MCF 10A (cell line): ENCODE data around the gene TOPAZ1. TPM values are rescaled to one million over a fixed set of nuclear protein-coding genes. Genes with fewer than 3 reads are reported as not detected.

Source experiments
- BruUV-seq: library from RNA; stranded (reverse); fragments of 400-500 nt; replicated peaks from 2 replicates; lab custom pipeline; 2021; lab: Mats Ljungman, UMichigan
- CTCF ChIA-PET: fragments of 300-600 bp; sonication (Branson Sonifier 250); formaldehyde crosslinking; extraction: SDS; loops from one replicate; lab custom pipeline; 2021; ENCODE audit warnings: antibody characterized with exemption, inconsistent platforms; lab: Yijun Ruan, JAX
- POLR2A ChIA-PET: fragments of 300-600, 350-650 bp; sonication (Branson Sonifier 250); formaldehyde crosslinking; extraction: SDS; loops from one replicate; lab custom pipeline; 2020; ENCODE audit warnings: antibody characterized with exemption, inconsistent platforms; lab: Yijun Ruan, JAX
- DNase-seq: peaks from one replicate; pipeline ENCODE4 v3.0.0-alpha.2; 2018; ENCODE audit not compliant: unreplicated experiment
- H3K27ac Mint-ChIP-seq: one replicate; pipeline ENCODE4 v1.8.0; 2022; ENCODE audit warnings: mild to moderate bottlenecking, low read depth, mixed read lengths; ENCODE audit not compliant: unreplicated experiment
- H3K27me3 Mint-ChIP-seq: one replicate; pipeline ENCODE4 v1.8.0; 2022; ENCODE audit warnings: mixed read lengths; ENCODE audit not compliant: insufficient read depth, unreplicated experiment
- H3K36me3 Mint-ChIP-seq: one replicate; pipeline ENCODE4 v1.8.0; 2022; ENCODE audit warnings: mild to moderate bottlenecking, moderate library complexity, mixed read lengths; ENCODE audit not compliant: insufficient read depth, unreplicated experiment
- H3K4me1 Mint-ChIP-seq: one replicate; pipeline ENCODE4 v1.8.0; 2022; ENCODE audit warnings: mixed read lengths; ENCODE audit not compliant: insufficient read depth, unreplicated experiment
- H3K4me3 Mint-ChIP-seq: one replicate; pipeline ENCODE4 v1.8.0; 2022; ENCODE audit warnings: mild to moderate bottlenecking, moderate library complexity, mixed read lengths; ENCODE audit not compliant: unreplicated experiment
- H3K9me3 Mint-ChIP-seq: one replicate; pipeline ENCODE4 v1.8.0; 2022; ENCODE audit warnings: mixed read lengths; ENCODE audit not compliant: unreplicated experiment
- intact Hi-C: fragments of 100-400 bp; cut with micrococcal nuclease; formaldehyde crosslinking; loops from 2 replicates; pipeline ENCODE4 v1.14.1; 2022
- total RNA-seq: library from RNA; stranded (reverse); gene quantifications from 2 replicates; pipeline ENCODE4 v1.2.3, GENCODE V29; 2022
- TF ChIP-seq, protein P1 (sequence below): fragments of 200-600 bp; IDR thresholded peaks from one replicate; pipeline ENCODE4 v1.8.0; 2022; ENCODE audit warnings: antibody characterized with exemption, mild to moderate bottlenecking; ENCODE audit not compliant: unreplicated experiment

TOPAZ1 gene
- total RNA-seq, 1 experiment from 2014 or later, result not detected

DNA sequence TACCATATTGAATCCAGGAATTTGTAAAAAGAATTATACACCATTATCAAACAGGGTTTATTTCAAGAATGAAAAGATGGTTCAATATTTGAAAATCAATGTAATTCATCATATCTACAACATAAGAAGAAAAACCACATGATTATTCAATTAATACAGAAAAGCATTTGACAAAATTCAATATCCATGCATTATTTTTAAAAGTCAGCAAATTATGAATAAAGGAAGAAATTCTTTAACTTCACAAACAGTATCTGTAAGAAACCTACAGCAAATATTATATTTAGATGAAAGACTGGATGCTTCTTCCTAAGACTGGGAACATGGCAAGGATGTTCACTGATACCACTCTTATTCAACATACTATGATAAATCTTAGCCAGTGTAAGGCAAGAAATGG lies 55.6 kb downstream of the TOPAZ1 start:
- intact Hi-C loops, result no loop called here
- Mint-ChIP-seq H3K27me3 (no peaks in the 10 kb centered on the region), H3K4me3 (no peak overlapping the region), H3K9me3 (no peaks in the 10 kb centered on the region), H3K4me1 (no peaks in the 10 kb centered on the region), H3K36me3 (no peaks in the 10 kb centered on the region), H3K27ac (no peak overlapping the region)
- TF ChIP-seq, protein P1, sequence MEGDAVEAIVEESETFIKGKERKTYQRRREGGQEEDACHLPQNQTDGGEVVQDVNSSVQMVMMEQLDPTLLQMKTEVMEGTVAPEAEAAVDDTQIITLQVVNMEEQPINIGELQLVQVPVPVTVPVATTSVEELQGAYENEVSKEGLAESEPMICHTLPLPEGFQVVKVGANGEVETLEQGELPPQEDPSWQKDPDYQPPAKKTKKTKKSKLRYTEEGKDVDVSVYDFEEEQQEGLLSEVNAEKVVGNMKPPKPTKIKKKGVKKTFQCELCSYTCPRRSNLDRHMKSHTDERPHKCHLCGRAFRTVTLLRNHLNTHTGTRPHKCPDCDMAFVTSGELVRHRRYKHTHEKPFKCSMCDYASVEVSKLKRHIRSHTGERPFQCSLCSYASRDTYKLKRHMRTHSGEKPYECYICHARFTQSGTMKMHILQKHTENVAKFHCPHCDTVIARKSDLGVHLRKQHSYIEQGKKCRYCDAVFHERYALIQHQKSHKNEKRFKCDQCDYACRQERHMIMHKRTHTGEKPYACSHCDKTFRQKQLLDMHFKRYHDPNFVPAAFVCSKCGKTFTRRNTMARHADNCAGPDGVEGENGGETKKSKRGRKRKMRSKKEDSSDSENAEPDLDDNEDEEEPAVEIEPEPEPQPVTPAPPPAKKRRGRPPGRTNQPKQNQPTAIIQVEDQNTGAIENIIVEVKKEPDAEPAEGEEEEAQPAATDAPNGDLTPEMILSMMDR, result no peak
- BruUV-seq, result no TSS peak
- ChIA-PET POLR2A (interaction anchor here (1.0 kb wide), 1 partner anchor 39 kb away, joined by 3 read pairs; no protein-coding TSS in a partner anchor), CTCF (no interaction called here)
- DNase-seq, result no peak

DNA sequence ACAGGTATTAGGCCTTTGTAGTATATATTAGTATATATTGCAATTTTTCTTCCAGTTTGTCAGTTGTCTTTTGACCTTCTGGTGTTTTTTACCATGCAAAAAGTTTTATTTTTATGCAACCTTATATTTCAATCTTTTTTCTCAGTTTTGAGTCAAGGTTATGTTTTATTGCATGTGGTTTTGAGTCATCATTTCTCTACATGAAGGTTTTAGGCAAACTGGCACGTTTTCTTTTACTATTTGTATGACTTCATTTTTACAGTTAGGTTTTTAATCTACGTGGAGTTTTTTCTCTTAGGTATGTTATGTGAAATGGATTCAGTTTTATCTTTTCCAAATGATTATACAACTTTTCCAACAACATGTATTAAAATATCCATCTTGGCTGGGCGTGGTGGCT lies 60.1 kb downstream of the TOPAZ1 start:
- Mint-ChIP-seq H3K27me3 (no peaks in the 10 kb centered on the region), H3K9me3 (no peaks in the 10 kb centered on the region), H3K4me1 (no peaks in the 10 kb centered on the region), H3K4me3 (no peak overlapping the region), H3K27ac (no peak overlapping the region), H3K36me3 (no peaks in the 10 kb centered on the region)
- intact Hi-C loops, result no loop called here
- BruUV-seq, result no TSS peak
- TF ChIP-seq, protein P1, result no peak
- no peak for DNase-seq
- ChIA-PET POLR2A (no interaction called here), CTCF (no interaction called here)

DNA sequence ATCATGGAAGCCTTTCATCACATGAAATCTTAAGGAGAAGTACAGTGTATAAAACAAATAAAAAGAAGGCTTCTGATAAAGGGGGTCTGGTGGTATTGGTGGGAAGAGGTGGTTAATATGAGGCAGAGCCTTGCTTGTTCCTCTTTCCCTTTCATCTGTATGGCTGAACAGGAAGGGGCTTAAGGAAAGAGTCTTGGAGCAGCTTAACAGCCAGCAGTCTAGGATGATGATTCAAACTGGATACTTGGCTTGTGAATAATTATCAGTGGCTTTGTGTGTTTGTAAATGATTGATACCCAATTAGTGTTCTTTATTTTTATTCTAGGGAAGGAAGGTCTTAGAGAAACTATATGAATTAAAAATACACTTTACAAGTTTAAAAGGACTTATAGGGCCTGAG lies 67.8 kb downstream of the TOPAZ1 start:
- Mint-ChIP-seq H3K27me3 (no peaks in the 10 kb centered on the region), H3K4me1 (no peaks in the 10 kb centered on the region), H3K36me3 (no peaks in the 10 kb centered on the region), H3K9me3 (no peaks in the 10 kb centered on the region), H3K4me3 (no peak overlapping the region), H3K27ac (no peak overlapping the region)
- ChIA-PET CTCF (interaction anchor here (1.1 kb wide), 1 partner anchor 14 kb away, joined by 4 read pairs; no protein-coding TSS in a partner anchor), POLR2A (no interaction called here)
- no TSS peak for BruUV-seq
- no peak for DNase-seq
- intact Hi-C loops, result no loop called here
- TF ChIP-seq, protein P1, result no peak

DNA sequence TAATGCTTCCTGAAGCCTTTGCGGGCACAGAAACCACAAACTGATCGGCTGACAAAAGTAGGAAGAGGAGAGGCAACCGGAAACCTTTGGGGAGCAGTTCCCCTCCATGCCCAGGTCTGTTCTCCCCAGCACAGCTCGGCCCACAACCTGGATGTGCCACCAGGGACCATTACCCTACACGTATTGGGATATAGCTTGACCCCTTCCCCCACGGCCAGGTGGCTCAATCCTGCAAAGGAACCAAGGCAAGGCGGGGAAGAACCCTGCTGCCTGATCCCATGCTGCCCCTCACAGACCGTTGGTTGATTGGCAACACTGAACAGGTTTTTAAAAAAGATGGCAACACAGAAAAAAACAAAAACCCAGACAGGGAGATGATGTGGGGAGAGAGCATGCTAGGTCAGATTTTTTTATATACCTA lies 77.2 kb downstream of the TOPAZ1 start:
- DNase-seq, result no peak
- BruUV-seq, result no TSS peak
- H3K4me1 Mint-ChIP-seq, result no peaks in the 10 kb centered on the region
- no peaks in the 10 kb centered on the region for H3K27me3 Mint-ChIP-seq
- H3K4me3 Mint-ChIP-seq, result no peak overlapping the region
- H3K27ac Mint-ChIP-seq, result no peak overlapping the region
- intact Hi-C loops, result no loop called here
- TF ChIP-seq, protein P1, result no peak
- ChIA-PET POLR2A (no interaction called here), CTCF (no interaction called here)
- no peaks in the 10 kb centered on the region for H3K36me3 Mint-ChIP-seq
- H3K9me3 Mint-ChIP-seq, result no peaks in the 10 kb centered on the region
